PC-9 (cell line): ENCODE data around the gene CEP72. TPM values are rescaled to one million over a fixed set of nuclear protein-coding genes. Genes with fewer than 3 reads are reported as not detected.
A peak's percentile ranks its signal among the peaks of the same experiment; 100 is the strongest.

Source experiments
- BruUV-seq: library from RNA; stranded (reverse); fragments of 400-500 nt; replicated peaks from 2 replicates; lab custom pipeline; 2021; lab: Mats Ljungman, UMichigan
- CTCF ChIA-PET: fragments of 300-600 bp; sonication (Branson Sonifier 250); formaldehyde crosslinking; loops from one replicate; lab custom pipeline; 2022; ENCODE audit warnings: antibody characterized with exemption; lab: Charles Lee
- POLR2A ChIA-PET: fragments of 300-600 bp; sonication (Branson Sonifier 250); formaldehyde crosslinking; loops from one replicate; lab custom pipeline; 2022; ENCODE audit warnings: antibody characterized with exemption; ENCODE audit not compliant: unreplicated experiment; lab: Charles Lee
- DNase-seq, 2 experiments: peaks; one replicate each; pipeline versions ENCODE4 v3.0.0 to v3.0.0-alpha.2; 2015 to 2022; ENCODE audit warnings: mixed read lengths in 1 of 2
- H2AFZ ChIP-seq: fragments of 200-600 bp; sonication (generic); 2 replicates; pipeline ENCODE4 v1.8.1; 2017; ENCODE audit warnings: antibody characterized with exemption
- H3F3A ChIP-seq: fragments of 200-600 bp; sonication (generic); 2 replicates; pipeline ENCODE4 v1.8.1; 2017; ENCODE audit warnings: antibody characterized with exemption, mild to moderate bottlenecking, low read depth; ENCODE audit not compliant: insufficient read depth
- H3K27ac ChIP-seq: fragments of 200-600 bp; sonication (generic); 2 replicates; pipeline ENCODE4 v1.6.1; 2016; ENCODE audit warnings: mixed run types
- H3K27me3 ChIP-seq: fragments of 200-600 bp; sonication (generic); 2 replicates; pipeline ENCODE4 v1.6.1; 2016; ENCODE audit warnings: low read depth, mixed run types; ENCODE audit not compliant: insufficient read depth
- H3K36me3 ChIP-seq: fragments of 200-600 bp; sonication (generic); 2 replicates; pipeline ENCODE4 v1.6.1; 2016; ENCODE audit warnings: low read depth, mixed run types
- H3K4me1 ChIP-seq: fragments of 200-600 bp; sonication (generic); replicated peaks from 2 replicates; pipeline ENCODE4 v1.6.1; 2016; ENCODE audit warnings: mixed run types; ENCODE audit not compliant: insufficient read depth
- H3K4me2 ChIP-seq: fragments of 200-600 bp; sonication (generic); 2 replicates; pipeline ENCODE4 v1.6.1; 2017; ENCODE audit warnings: mixed run types
- H3K4me3 ChIP-seq: fragments of 200-600 bp; sonication (generic); 2 replicates; pipeline ENCODE4 v1.6.1; 2016; ENCODE audit warnings: mixed run types
- H3K79me2 ChIP-seq: fragments of 200-600 bp; sonication (generic); 2 replicates; pipeline ENCODE4 v1.6.1; 2017; ENCODE audit warnings: low read depth, mixed run types
- H3K9me2 ChIP-seq: fragments of 200-600 bp; sonication (generic); 2 replicates; pipeline ENCODE4 v1.8.1; 2017; ENCODE audit warnings: mild to moderate bottlenecking; ENCODE audit not compliant: insufficient read depth
- H3K9me3 ChIP-seq: fragments of 200-600 bp; sonication (generic); 2 replicates; pipeline ENCODE4 v1.8.1; 2016; ENCODE audit warnings: low read depth; ENCODE audit not compliant: insufficient read depth
- H4K20me1 ChIP-seq: fragments of 200-600 bp; sonication (generic); 2 replicates; pipeline ENCODE4 v1.8.1; 2017; ENCODE audit not compliant: insufficient read depth
- EZH2 ChIP-seq: fragments of 200-600 bp; sonication (generic); IDR thresholded peaks from 2 replicates; pipeline ENCODE4 v1.8.0; 2017; ENCODE audit warnings: antibody characterized with exemption, low read depth
- intact Hi-C: fragments of 100-400 bp; cut with micrococcal nuclease; formaldehyde crosslinking; loops from one replicate; pipeline ENCODE4 v1.10.0; 2022; ENCODE audit not compliant: unreplicated experiment
- total RNA-seq: library from RNA; stranded (reverse); gene quantifications from 2 replicates; pipeline ENCODE4 v1.2.3, GENCODE V29; 2021
- TF ChIP-seq, protein P1 (sequence below): fragments of 200-600 bp; sonication (generic); conservative IDR thresholded peaks from 2 replicates; pipeline ENCODE4 v1.6.1; 2017; ENCODE audit warnings: mixed run types, antibody characterized with exemption, mild to moderate bottlenecking, moderate library complexity

Gene CEP72
- total RNA-seq, 1 experiment from 2014 or later = 86.8 TPM

DNA sequence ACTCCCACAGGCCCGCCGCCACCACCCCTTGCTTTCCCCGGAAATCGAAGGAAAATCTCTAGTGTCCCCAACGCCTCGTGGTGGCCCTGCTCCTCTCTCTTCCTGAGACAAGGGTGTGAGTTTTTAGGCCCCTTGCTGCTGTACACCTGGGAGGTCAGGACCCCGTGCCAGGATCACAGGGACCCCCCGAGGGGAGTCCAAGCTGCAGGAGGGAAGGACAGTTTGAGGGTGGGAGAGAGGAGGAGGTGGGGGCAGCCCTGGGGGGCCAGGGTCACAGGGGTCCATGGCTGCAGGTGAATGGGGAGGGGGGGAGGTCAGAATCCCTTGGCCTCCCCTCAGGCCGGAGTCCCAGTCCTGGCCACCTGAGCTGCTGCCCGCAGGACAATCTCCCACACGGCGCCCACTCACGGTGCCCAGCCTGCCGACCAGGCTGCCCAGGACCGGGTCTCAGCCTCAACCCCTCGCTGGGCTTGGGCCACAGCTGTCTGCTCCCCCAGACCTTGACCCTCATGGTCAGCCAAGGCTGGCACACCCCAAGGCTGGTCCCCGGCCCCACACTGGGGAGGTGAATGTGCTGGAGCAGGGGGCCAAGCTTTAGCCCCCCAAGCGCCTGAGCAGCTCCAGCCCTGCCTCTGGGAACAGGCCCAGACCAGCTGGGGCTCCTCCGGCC lies 61.2 kb downstream of the CEP72 start:
- no peaks in the 10 kb centered on the region for H3K36me3 ChIP-seq
- H3K9me3 ChIP-seq = no peaks in the 10 kb centered on the region
- peaks cover 27% of the 10 kb centered on the region for H3K4me1 ChIP-seq
- H3K79me2 ChIP-seq = no peaks in the 10 kb centered on the region
- no peaks in the 10 kb centered on the region for H3K9me2 ChIP-seq
- H3K27me3 ChIP-seq = no peaks in the 10 kb centered on the region
- no peak overlapping the region for H3K27ac ChIP-seq
- CTCF ChIA-PET = interaction anchor here (0.6 kb wide), 1 partner anchor 133 kb away, joined by 4 read pairs; no protein-coding TSS in a partner anchor
- TF ChIP-seq, protein P1, sequence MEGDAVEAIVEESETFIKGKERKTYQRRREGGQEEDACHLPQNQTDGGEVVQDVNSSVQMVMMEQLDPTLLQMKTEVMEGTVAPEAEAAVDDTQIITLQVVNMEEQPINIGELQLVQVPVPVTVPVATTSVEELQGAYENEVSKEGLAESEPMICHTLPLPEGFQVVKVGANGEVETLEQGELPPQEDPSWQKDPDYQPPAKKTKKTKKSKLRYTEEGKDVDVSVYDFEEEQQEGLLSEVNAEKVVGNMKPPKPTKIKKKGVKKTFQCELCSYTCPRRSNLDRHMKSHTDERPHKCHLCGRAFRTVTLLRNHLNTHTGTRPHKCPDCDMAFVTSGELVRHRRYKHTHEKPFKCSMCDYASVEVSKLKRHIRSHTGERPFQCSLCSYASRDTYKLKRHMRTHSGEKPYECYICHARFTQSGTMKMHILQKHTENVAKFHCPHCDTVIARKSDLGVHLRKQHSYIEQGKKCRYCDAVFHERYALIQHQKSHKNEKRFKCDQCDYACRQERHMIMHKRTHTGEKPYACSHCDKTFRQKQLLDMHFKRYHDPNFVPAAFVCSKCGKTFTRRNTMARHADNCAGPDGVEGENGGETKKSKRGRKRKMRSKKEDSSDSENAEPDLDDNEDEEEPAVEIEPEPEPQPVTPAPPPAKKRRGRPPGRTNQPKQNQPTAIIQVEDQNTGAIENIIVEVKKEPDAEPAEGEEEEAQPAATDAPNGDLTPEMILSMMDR = no peak
- no peak for TF ChIP-seq EZH2
- peak overlapping the region; percentile 69 for H3K4me2 ChIP-seq
- peaks cover 43% of the 10 kb centered on the region for H4K20me1 ChIP-seq
- no peak for DNase-seq
- H3K4me3 ChIP-seq = no peak overlapping the region
- no peak overlapping the region for H2AFZ ChIP-seq
- intact Hi-C loops = loop anchor here (2.0 to 10.0 kb wide), 3 partner anchors 86 to 201 kb away; no protein-coding TSS in a partner anchor
- POLR2A ChIA-PET = interaction anchor here (0.5 to 0.6 kb wide), 3 partner anchors 26 to 402 kb away, joined by 3 to 7 read pairs (median 5); no protein-coding TSS in a partner anchor
- no TSS peak for BruUV-seq
- H3F3A ChIP-seq = no peaks in the 10 kb centered on the region; the same call in 1 of the 2 replicates

DNA sequence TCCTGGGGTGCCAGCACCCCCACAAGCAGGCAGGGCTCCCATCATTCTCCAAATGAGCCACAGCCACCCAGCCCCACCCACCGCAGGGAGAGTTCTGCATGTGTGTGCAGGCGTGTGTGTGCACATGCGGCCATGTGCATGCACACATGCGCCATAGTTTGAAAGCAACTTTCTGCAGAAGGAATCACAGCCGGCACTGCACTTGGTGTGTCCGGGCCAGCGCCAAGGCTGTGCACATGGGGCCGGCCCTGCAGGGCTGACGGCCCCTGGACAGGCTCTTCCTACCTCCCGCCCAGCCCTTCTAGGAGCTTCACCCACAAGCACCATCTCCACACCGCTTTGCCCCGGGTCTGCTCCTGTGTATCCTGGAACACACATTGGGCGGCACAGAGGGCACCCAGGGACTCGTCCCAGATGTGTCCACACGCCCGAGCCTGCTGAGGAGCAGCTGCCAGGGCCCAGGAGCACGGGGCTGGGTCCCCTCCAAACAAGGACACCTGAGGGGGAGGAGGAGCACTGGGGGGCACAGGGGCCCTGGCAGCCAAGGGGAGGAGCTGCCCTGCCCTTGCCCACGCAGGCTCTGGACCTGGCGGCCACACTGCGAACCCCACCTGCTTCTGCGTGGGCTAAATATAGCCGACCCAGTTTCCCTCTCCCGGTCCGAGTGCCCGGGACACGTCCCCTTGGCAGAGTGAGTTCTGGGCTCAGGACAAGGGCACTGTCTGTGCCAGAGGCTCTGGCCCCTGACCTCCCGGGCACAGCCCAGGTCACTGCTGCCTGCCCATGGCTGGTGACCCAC lies 61.9 kb downstream of the CEP72 start:
- Histone ChIP-seq H3K9me2 (no peaks in the 10 kb centered on the region), H3K36me3 (no peaks in the 10 kb centered on the region), H3K4me2 (no peak overlapping the region), H3K4me3 (no peak overlapping the region), H3K9me3 (no peaks in the 10 kb centered on the region), H4K20me1 (peaks cover 38% of the 10 kb centered on the region), H3K27ac (no peak overlapping the region), H3K4me1 (peaks cover 27% of the 10 kb centered on the region), H3F3A (no peaks in the 10 kb centered on the region; the same call in 1 of the 2 replicates), H3K27me3 (no peaks in the 10 kb centered on the region), H2AFZ (no peak overlapping the region), H3K79me2 (no peaks in the 10 kb centered on the region)
- ChIA-PET POLR2A (no interaction called here), CTCF (no interaction called here)
- TF ChIP-seq, protein P1 = no peak
- no peak for TF ChIP-seq EZH2
- BruUV-seq = no TSS peak
- peak in 1 of 2 experiments; percentile 45 for DNase-seq
- intact Hi-C loops = loop anchor here (2.0 to 10.0 kb wide), 3 partner anchors 85 to 202 kb away; no protein-coding TSS in a partner anchor

DNA sequence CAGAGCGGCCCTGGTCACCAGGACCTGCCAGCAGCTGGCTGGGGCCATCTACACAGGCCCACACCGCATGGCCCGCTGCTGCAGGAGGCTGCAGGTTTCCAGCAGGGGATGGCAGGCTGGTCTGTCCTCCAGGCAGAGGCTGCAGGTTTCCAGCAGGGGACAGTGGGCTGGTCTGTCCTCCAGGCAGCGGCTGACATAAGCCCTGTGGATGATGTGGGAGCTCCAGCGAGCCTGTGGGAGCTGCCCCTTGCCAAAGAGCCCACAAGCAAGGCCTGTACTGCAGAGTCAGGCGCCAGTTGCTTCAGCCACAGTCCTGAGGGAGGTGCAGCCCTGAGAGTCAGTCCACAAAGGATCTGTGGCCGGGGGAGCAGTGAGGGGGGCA lies 62.5 kb downstream of the CEP72 start:
- Histone ChIP-seq H3K79me2 (no peaks in the 10 kb centered on the region), H2AFZ (no peak overlapping the region), H4K20me1 (peaks cover 34% of the 10 kb centered on the region), H3K9me3 (no peaks in the 10 kb centered on the region), H3F3A (no peaks in the 10 kb centered on the region; the same call in 1 of the 2 replicates), H3K9me2 (no peaks in the 10 kb centered on the region), H3K27me3 (no peaks in the 10 kb centered on the region), H3K4me2 (no peak overlapping the region), H3K4me3 (no peak overlapping the region), H3K27ac (no peak overlapping the region), H3K36me3 (no peaks in the 10 kb centered on the region), H3K4me1 (peaks cover 27% of the 10 kb centered on the region)
- intact Hi-C loops = loop anchor here (5.0 to 10.0 kb wide), 2 partner anchors 150 to 202 kb away; no protein-coding TSS in a partner anchor
- TF ChIP-seq EZH2 = no peak
- TF ChIP-seq, protein P1 = no peak
- DNase-seq = peak in 1 of 2 experiments; percentile 45
- ChIA-PET POLR2A (no interaction called here), CTCF (no interaction called here)
- BruUV-seq = no TSS peak
